ENCODE measurements around the gene DTHD1. TPM values are rescaled to one million over a fixed set of nuclear protein-coding genes. Genes with fewer than 3 reads are reported as not detected.

DTHD1 gene
- polyA plus RNA-seq, 3 donors, result not detected

DNA sequence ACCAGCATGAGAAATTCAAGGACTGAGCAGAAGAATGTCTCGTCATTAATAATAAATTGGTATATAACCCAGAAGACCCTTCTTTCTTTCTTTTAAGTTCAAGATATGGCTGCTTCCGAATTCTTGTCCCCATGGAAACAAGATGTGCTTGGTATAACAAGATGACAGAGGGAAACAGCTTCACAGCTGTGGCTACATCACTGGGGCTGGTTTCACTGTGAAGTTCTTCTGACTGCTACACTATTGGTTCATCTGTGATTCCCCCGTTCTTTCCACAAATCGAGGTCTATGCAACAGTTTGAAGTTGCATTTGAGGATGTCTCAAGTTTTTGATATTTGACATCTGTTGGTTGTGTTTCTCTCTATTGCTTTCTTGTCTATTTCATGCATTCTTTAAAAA lies 12.3 kb upstream of the DTHD1 start:
- DNase-seq, result no peak

- DNase-seq, result no peak
Measured at GRCh38 chr4:36269533-36270173, 11.8 kb upstream of the DTHD1 start.

- DNase-seq, result no peak
Measured at GRCh38 chr4:36273276-36273675, 8.1 kb upstream of the DTHD1 start.

- no peak for DNase-seq
Measured at GRCh38 chr4:36274158-36274557, 7.3 kb upstream of the DTHD1 start.

DNA sequence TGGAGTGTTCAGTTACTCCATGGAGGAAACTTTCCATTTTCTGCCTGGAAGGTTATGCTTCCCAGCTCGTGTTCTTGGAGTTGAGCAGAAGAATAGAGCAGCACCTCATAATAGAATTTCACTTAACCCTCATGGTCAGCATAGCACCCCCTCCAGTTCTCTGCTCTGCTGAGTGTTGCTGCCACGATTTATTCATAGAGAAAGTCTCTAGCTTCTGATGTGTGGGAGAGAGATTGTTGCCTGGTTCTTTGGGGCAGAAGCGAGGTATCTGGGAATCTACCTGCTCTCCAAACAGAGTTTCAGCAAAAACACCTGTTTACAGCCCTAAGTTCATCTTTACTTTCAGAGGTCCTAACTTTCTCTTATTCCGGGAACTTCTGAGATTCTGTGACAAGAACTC lies 3.9 kb upstream of the DTHD1 start:
- DNase-seq, result no peak

GRCh38 chr4:36278789-36279188 lies 2.6 kb upstream of the DTHD1 start:
- DNase-seq, result no peak

DNA sequence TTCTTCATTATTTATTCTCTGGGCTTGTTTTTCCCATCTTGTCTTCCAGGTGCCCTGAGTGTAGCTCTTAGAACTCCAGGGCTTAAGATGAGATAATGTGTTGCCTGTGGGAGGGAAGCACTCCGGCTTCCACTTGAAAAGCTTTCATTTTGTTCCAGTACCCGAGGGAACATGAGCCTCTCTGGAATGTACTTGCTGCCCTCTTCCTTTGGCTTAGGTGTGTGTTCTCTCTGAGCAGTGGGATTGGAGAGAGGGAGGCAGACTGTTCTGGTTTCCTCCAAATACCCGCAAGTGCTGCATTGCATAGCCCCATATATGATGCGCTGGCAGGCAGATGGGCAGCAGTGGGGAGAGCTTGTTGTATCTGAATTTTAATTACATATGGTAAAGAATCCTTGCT lies 861 bp upstream of the DTHD1 start:
- DNase-seq, result peak; percentile 16

GRCh38 chr4:36282503-36283030 lies 1.2 kb downstream of the DTHD1 start:
- no peak for DNase-seq

- DNase-seq, result no peak
Measured at GRCh38 chr4:36283912-36284465, 2.6 kb downstream of the DTHD1 start.

DNA sequence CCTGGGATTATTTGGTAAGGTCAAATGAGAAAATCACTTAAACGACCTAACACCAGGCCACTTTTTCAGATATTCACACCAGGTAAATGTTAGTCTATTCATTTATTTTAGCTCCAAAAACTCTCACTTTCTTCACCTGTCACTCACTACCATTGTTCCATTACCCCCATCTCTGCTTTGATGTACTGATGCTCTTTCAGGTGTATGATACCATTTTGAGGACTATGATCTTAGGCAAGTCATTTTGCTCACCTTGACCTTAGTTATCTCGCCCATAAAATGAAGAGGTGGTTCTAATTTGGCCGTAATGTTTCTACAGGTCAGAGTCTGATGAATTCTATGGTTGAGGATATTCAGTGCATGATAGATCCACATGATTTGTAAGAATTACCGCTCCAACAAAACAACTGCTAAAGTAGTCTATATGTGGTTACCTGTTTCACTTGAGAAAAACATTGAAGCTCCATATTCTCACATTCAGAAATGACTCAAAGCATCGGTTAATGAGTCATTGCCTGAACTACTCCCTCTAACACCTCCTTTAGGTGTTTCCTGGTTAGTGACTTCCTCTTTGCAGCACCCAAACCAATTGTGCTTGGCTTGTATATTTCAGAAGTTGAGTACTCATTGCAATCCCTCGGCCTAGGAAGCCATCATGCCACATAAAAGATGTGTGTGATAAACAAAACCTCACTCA lies 4.5 kb downstream of the DTHD1 start:
- DNase-seq, result no peak

DNA sequence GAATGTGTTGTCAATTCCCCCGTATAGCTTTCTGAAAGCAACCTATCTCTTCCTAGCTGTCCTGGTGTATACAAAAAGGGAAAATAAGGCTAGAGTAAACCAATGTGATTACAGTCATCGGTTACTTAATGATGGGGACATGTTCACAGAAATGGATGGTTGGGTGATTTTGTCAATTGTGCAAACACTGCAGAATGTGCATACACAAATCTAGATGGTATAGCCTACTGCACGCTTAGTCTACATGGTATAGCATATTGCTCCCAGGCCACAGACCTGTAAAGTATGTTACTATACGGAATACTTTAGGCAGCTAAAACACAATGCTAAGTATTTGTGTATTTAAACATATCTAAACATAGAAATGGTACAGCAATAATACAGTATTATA lies 5.1 kb downstream of the DTHD1 start:
- DNase-seq, result no peak

DNA sequence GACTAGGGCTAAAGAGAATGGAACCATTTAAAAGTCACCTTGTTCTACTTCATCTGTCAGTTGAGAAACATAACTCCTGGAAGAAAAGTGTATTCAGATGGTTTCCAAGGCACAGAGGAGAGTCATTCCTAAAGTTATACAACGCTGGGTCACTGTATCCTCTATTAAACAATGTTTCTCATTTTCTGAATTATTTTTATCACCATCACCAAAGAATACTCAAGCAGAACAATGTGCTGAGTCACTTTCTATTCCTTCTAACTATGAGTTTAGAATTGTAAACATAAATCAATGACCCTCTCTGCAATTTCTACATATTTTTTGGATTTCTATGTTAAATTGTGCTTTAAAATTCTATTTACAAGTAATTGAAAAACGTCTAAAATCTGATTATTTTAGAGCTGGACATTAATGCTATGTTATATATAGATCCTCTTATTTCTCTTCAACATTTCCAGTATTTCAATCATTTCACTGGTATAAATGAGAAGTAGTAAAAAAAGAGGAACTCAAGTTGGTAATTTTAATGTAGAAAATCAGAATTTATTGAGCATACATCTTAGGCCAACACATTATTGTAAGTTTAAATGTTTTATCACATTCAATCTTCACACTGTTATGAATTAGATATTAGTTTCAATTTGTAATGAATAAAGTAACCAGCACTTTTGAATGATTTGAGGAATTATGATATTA lies 7.5 kb downstream of the DTHD1 start:
- no peak for DNase-seq

DNA sequence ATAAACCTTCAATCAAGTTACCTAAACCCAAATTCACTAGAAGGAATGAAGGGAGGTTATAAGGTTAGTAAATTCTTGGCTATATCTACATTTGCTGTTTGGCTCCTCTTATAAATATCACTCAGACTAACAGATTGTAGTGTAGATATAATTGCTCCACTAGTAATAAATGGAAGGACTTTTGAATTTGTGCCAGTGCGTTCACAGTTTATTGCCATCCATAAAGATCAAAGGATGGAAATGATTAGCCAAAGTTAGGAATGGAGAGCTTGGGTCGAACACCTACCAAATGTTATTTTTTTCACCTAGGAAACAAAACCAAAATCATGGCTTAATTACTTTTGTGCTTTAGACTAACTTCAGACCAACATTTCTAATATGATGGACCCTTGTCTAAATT lies 9.2 kb downstream of the DTHD1 start:
- DNase-seq, result no peak

DNA sequence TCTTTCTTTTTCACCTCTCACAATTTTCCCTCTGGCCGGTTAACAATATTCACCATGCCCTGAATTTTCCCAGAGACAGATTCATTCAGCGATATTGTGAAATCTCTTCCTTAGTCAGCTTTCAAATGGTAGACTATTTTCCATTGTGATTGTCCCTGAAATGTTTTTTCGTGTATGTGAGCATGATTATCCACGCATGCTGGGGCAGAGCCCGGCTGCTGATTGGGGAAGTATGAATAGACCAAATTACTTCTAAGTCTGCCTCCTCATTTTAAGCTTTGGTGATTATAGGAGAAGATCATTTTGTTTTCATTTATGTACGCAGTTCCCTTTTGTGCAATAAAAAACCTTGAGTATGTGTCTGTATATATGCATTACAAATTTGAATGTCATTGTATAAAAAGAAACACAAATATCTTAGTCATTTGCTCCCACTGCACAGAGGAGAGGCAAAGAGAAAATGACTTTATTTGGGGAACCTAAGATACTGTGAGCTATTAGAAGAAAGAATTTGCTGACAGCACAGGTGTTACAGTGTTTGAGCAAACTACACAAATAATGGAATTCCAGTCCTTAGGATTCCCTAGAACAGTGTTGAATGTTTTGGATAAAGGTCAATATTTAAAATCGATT lies 11.3 kb downstream of the DTHD1 start:
- DNase-seq, result no peak

DNA sequence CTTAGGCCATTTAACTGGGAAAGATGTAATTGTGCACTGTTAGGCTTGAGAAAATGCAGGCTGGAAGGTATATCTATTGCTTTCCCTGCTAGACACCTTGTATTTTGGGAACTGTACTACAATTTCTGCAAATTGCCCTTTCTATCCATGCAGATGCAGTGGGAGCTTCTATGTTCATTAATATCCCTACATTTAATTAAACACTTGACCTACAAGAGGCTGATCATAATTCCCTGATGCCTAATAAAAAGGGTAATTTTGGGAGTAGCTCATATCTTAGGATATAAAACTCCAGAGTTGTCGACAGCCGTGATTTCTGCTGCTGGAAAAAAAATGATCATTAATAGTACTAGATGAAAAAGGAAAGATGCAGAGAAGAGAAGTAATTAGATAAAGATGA lies 19.7 kb downstream of the DTHD1 start:
- no peak for DNase-seq

GRCh38 chr4:36303426-36304137 lies 22.2 kb downstream of the DTHD1 start:
- DNase-seq, result no peak

DNA sequence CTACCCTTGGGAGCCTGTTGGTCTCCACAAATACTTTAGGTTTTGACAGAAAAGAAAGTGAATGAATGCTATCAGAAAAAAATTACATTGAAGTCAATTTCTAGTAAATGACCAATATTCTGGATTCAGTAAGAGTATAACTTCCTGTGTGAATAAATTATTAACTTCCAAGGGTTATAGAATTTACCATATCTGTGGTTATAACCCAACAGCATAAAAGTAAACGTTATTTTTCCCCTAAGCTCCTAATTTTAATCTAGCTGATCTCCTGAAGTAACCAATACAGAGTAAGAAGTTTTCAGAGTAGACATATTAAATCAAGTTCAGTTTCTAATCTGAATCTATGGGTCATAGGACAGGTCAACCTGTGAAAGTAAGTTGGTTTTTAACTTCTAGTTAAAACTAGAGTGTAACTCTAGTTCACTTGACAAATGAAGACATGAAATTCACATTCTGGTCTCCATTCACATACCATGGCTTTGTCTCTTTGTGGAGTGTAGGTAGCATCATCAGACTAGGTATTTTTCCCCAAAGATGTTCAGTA lies 22.8 kb downstream of the DTHD1 start:
- no peak for DNase-seq

DNA sequence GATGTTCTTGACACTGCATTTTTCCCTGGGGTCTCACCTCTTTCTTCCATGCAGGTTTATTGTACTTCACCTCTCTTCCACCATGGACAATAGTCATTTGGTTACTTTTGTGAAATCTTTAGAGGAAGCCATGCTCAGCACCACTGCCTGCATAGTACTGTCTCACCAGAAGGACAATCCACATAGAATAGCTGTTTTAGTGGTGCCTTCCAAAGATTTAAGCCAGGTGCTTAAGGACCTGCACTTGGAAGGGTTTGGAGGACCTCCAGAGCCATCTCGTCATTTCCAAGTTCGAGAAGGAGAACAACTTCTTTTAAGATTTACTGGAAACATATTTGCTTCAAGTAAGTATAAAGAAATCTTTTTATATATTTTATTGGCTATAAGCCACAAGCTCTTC lies 26.7 kb downstream of the DTHD1 start:
- no peak for DNase-seq

DNA sequence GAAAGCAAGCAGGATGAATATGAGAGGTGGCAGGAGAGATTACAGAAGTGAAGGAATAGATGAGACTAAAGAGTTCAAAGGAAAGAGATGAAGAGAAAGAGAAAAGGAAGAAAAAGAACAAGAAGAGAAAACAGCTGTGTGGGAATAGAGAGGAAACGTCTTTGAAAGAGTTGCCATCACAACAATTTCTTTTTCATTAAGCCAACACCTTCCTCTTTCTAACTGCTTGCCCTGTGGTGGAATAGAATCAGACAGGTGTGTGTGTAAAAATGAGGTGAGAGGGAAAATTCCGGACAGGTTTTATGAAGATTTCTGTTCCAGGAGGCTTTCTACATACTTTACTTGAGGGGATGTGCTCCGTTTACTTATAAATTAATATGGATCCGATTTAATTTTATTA lies 28.8 kb downstream of the DTHD1 start:
- DNase-seq, result no peak

GRCh38 chr4:36310793-36311192 lies 29.4 kb downstream of the DTHD1 start:
- DNase-seq, result no peak

DNA sequence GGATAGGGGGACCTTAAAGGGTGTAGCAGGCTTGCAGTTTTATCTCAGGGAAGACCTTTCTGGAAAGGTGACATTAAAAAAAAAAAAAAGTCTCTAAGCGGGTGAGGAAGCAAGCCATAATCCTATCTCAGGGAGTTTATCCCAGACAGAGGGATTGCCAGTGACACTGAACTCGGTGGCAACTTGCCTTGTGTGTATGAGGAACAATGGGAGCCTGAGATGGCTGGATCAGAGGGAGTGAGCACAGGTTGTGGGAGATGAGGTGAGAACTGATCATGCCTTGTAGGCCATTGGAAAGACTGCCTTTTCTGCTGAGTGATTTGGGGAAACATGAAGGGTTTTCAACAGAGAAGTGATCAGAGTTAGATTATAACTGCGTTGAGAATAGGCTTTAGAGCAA lies 31.1 kb downstream of the DTHD1 start:
- DNase-seq, result no peak

Data from renal pelvis (tissue), 4 donors.